ENCODE results near the gene IL31.

- TF ChIP-seq, protein P1, sequence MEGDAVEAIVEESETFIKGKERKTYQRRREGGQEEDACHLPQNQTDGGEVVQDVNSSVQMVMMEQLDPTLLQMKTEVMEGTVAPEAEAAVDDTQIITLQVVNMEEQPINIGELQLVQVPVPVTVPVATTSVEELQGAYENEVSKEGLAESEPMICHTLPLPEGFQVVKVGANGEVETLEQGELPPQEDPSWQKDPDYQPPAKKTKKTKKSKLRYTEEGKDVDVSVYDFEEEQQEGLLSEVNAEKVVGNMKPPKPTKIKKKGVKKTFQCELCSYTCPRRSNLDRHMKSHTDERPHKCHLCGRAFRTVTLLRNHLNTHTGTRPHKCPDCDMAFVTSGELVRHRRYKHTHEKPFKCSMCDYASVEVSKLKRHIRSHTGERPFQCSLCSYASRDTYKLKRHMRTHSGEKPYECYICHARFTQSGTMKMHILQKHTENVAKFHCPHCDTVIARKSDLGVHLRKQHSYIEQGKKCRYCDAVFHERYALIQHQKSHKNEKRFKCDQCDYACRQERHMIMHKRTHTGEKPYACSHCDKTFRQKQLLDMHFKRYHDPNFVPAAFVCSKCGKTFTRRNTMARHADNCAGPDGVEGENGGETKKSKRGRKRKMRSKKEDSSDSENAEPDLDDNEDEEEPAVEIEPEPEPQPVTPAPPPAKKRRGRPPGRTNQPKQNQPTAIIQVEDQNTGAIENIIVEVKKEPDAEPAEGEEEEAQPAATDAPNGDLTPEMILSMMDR (IDR thresholded peaks at IDR 0.05; ENCODE audit: low read depth, low read length) = no peak
- TF ChIP-seq EZH2phosphoT487 (IDR thresholded peaks at IDR 0.05; ENCODE audit: low read depth) = no peak
These were observed 11.0 kb downstream of the IL31 start for GRCh38 chr12:122162976-122163375.

Data from OCI-LY3 (cell line).